A549 treated with dexamethasone at 1 μM for 4 hours (cell line): ENCODE data around the gene TRMT2B. TPM values are rescaled to one million over a fixed set of nuclear protein-coding genes. Genes with fewer than 3 reads are reported as not detected.

Source experiments
- total RNA-seq: library from RNA; stranded (reverse); fragments of 200-300 nt; extraction: Qiagen RNA extraction; gene quantifications from 5 replicates; pipeline ENCODE4 v1.2.3, GENCODE V29; 2022

TRMT2B gene
- 14.0 to 17.6 TPM (median 16.8 TPM) in 5 replicates for total RNA-seq

DNA sequence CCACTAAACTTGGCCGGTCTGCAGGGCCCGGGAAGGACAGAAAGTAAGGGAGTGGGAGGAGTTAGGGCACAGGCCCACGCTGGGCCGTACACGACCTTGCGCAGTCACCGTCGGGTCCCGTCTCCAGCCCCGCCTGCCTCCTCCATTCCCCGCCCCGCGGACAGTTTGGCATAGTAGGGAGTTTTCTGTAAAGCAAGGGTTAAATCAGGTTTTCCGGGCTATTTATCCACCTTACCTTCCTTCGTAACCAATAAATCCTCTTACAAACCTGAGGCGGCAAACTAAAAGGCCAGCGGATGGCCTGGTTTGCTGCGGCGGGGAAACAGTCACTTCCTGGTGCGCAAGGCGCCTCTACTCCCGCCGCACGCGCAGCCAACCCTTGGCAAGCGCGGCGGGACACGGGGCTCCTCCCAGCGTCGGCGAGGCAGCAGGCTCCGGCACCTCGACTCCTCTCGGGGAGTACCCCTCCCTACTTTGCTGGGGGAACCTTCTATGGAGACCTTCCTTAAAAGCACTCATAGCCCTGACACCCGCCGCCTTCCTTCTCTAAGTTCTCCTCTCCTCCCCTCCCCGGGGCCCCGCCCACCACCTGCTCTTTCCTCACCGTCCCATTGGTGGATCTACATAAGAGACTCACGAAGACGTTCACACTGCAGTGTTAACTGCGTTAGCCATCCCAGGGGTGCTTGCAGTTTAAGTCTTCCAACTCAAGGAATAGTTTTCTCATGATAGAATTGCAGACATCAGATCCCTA lies at the start of gene TRMT2B:
TRMT2B (minus strand) TSS at position 563 of the 754 bp plus-strand sequence. CDS start 9,822 bp downstream, outside the sequence.

GRCh38 chrX:101097546-101098453 lies 45.9 kb upstream of the TRMT2B start, which contains the start of gene CENPI:
CENPI (plus strand) TSS chrX:101098204; CDS start chrX:101101071, 2,867 bp downstream.

DNA sequence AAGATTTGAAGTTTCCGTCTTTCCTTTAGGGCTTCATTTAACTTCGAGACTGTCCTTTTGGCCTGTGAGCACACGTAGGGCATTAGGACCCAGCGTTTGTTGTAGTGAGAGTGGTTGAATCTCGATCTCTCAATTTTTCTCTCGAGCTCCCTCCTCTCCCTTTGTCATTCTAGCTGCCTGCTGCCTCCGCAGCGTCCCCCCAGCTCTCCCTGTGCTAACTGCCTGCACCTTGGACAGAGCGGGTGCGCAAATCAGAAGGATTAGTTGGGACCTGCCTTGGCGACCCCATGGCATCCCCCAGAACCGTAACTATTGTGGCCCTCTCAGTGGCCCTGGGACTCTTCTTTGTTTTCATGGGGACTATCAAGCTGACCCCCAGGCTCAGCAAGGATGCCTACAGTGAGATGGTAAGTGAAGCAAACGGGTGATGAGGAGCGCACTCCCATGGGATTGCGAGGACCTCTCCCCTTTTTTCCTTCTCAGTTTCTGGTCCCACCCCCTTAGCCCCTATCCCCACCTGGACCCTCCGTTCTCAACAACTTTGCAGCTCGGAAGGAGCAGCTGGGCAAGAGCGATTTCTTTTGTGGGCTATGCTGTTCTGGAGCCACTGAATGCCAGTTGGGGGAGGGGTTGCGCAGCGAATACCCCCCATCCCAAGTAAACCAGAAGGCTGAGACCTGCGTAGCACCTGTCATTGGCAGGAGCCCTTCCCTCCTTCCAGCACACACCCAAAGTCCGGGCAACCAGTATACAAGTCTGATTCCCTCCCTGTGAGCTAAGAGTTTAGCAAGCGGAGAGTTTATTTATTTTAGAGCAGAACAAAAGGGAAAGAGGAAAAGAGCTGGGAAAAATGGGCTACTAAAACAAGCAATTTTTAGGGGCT lies 27.0 kb upstream of the TRMT2B start, which contains the start of gene TMEM35A:
TMEM35A (plus strand) TSS at position 164 of the 883 bp plus-strand sequence; CDS start at position 288, 124 bp downstream.

GRCh38 chrX:100969408-100969807 lies 82.5 kb downstream of the TRMT2B start, which contains the start of gene ARL13A:
ARL13A (plus strand) TSS chrX:100969708; CDS start chrX:100973690, 3,982 bp downstream.

Other genes with a start within 250 kb of the TRMT2B start
- gene CSTF2, start 231.7 kb downstream of the TRMT2B start, total RNA-seq = 31.2 to 33.1 TPM (median 32.0 TPM) in 5 replicates
- gene NOX1, start 177.8 kb downstream of the TRMT2B start, total RNA-seq = 0.03 to 0.08 TPM (median 0.08 TPM) in 5 replicates
- 0.83 to 1.2 TPM (median 0.89 TPM) in 5 replicates for gene XKRX, start 123.2 kb downstream of the TRMT2B start, total RNA-seq
- gene ARL13A, start 82.4 kb downstream of the TRMT2B start, total RNA-seq = 0.08 to 0.30 TPM (median 0.18 TPM) in 5 replicates
- gene TMEM35A, start 26.8 kb upstream of the TRMT2B start, total RNA-seq = 0.06 TPM in 1 of 5 replicates, not detected in the others
- 10.2 to 15.8 TPM (median 14.4 TPM) in 5 replicates for gene CENPI, start 46.1 kb upstream of the TRMT2B start, total RNA-seq
- 0.15 to 0.19 TPM (median 0.19 TPM) in 5 replicates for gene DRP2, start 167.7 kb upstream of the TRMT2B start, total RNA-seq
- 0.05 to 0.22 TPM (median 0.09 TPM) in 5 replicates for gene TAF7L, start 239.2 kb upstream of the TRMT2B start, total RNA-seq